ENCODE data around the gene NSG2.

DNA sequence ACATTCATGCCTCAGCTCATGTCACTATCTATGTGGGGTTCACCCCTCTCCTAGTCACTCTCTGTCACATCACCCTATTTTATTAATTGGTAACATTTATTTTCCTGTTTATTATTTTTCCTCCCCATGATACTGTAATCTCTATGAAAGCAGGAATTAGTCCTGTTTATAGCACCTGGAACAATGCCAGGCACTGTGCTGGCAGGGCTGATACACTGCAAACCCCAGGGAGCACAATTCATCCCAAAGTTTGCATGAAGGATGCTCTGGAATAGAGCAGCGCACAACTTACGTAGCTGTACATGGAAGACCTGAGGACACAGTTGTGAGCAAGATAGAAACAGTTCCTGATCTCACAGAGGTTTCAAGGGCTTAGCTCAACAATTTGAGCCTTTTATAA lies 103.2 kb downstream of the NSG2 start:
- TF ChIP-seq, protein P1, sequence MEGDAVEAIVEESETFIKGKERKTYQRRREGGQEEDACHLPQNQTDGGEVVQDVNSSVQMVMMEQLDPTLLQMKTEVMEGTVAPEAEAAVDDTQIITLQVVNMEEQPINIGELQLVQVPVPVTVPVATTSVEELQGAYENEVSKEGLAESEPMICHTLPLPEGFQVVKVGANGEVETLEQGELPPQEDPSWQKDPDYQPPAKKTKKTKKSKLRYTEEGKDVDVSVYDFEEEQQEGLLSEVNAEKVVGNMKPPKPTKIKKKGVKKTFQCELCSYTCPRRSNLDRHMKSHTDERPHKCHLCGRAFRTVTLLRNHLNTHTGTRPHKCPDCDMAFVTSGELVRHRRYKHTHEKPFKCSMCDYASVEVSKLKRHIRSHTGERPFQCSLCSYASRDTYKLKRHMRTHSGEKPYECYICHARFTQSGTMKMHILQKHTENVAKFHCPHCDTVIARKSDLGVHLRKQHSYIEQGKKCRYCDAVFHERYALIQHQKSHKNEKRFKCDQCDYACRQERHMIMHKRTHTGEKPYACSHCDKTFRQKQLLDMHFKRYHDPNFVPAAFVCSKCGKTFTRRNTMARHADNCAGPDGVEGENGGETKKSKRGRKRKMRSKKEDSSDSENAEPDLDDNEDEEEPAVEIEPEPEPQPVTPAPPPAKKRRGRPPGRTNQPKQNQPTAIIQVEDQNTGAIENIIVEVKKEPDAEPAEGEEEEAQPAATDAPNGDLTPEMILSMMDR (IDR thresholded peaks at IDR 0.05): no peak
- TF ChIP-seq POLR2A (IDR thresholded peaks at IDR 0.05): no peak
